GM12878 (cell line): ENCODE measurements around the gene PGLYRP3.

Experiments
- NBN ChIP-seq: fragments of 450-650 bp; IDR thresholded peaks from 2 replicates; pipeline ENCODE4 v1.6.1; 2016
- POLR2AphosphoS2 ChIP-seq: IDR thresholded peaks from 2 replicates; pipeline ENCODE4 v1.6.1; 2011; ENCODE audit warnings: low read depth, mild to moderate bottlenecking, low read length, improper control_type of control experiment, moderate library complexity
- RAD21 ChIP-seq: IDR thresholded peaks from 2 replicates; pipeline ENCODE4 v1.6.1; 2011; ENCODE audit warnings: mild to moderate bottlenecking, low read depth, low read length, moderate library complexity; ENCODE audit not compliant: insufficient read depth
- TAF1 ChIP-seq: IDR thresholded peaks from 2 replicates; pipeline ENCODE4 v1.6.1; 2011; ENCODE audit warnings: mild to moderate bottlenecking, low read depth, low read length, borderline replicate concordance
- TCF12 ChIP-seq: IDR thresholded peaks from 2 replicates; pipeline ENCODE4 v1.6.1; 2011; ENCODE audit warnings: low read depth, mild to moderate bottlenecking, low read length
- TF ChIP-seq, protein P1 (sequence below): fragments of 450-650 bp; conservative IDR thresholded peaks from 2 replicates; pipeline ENCODE4 v1.6.1; 2017; ENCODE audit warnings: mild to moderate bottlenecking, moderate library complexity
- TF ChIP-seq, protein P2 (sequence below), 3 experiments: IDR thresholded peaks in 2 of 3; conservative IDR thresholded peaks in 1 of 3; 2 replicates each; pipeline ENCODE4 v1.5.1; 2011; ENCODE audit warnings: low read depth in 3 of 3, low read length in 3 of 3, mild to moderate bottlenecking in 3 of 3, control low read depth in 2 of 3, moderate library complexity in 2 of 3, inconsistent platforms in 1 of 3, mixed read lengths in 1 of 3; ENCODE audit not compliant: control insufficient read depth in 2 of 3, insufficient read depth in 1 of 3; ENCODE audit errors: extremely low read depth in 1 of 3
- TF ChIP-seq, protein P3 (sequence below): IDR thresholded peaks from 2 replicates; pipeline ENCODE4 v1.6.1; 2011; ENCODE audit warnings: low read depth, low read length, improper control_type of control experiment, borderline replicate concordance
- TF ChIP-seq, protein P4 (sequence below): fragments of 450-650 bp; IDR thresholded peaks from 2 replicates; pipeline ENCODE4 v1.6.1; 2017; ENCODE audit warnings: mild to moderate bottlenecking
- TF ChIP-seq, protein P5 (sequence below): fragments of 450-650 bp; IDR thresholded peaks from 2 replicates; pipeline ENCODE4 v1.6.1; 2017; ENCODE audit warnings: low read depth, mild to moderate bottlenecking, moderate library complexity
- TF ChIP-seq, protein P6 (sequence below): fragments of 450-650 bp; formaldehyde crosslinking; IDR thresholded peaks from 2 replicates; pipeline ENCODE4 v1.5.0; 2022; ENCODE audit warnings: mild to moderate bottlenecking, missing genetic modification characterization

DNA sequence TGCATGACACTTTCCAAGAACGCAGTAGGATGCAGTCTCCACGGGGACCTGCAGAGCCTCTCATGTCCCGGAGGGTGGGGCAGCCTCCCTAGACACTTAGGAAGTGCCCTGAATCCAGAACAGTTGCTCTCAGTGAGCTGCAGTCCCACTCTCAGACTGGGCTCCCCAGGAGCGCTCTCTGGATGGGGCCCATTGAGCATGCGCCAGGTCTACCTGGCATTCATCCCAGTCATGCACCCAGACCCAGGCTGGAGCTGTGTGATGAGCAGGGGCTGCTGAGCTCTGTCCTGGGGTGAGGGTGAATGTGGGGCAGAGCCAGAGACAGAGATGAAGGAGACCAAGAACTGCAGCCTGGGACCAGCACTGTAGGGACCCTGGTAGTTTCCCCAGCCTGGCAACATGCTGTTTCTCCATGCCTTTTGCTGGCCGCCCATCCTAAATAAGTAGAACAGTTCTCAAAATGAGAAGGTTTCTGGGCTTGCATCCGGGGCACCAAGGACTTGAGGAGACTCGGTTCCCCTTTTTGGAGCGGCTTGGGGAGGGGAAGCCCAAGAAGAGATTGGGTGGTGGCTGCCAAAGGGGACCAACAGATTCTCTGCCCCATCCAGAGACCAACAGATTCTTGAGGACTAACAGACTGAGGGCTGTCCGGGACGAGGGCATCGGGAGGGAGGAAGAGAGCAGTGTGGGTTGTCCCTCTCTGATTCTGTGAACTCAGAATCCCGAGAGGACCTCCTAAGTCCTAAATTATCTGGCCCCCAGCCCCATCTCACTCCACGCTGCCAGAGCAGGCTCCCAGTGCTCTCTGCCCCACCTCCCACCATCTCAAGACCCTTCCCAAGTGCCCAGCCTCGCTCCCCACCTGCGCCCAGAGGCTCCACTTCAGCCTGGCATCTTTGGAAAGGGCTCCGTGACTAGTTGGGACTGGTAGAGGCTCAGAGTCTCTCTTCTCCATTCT, 36.9 kb upstream of the PGLYRP3 start:
- TF ChIP-seq, protein P1, sequence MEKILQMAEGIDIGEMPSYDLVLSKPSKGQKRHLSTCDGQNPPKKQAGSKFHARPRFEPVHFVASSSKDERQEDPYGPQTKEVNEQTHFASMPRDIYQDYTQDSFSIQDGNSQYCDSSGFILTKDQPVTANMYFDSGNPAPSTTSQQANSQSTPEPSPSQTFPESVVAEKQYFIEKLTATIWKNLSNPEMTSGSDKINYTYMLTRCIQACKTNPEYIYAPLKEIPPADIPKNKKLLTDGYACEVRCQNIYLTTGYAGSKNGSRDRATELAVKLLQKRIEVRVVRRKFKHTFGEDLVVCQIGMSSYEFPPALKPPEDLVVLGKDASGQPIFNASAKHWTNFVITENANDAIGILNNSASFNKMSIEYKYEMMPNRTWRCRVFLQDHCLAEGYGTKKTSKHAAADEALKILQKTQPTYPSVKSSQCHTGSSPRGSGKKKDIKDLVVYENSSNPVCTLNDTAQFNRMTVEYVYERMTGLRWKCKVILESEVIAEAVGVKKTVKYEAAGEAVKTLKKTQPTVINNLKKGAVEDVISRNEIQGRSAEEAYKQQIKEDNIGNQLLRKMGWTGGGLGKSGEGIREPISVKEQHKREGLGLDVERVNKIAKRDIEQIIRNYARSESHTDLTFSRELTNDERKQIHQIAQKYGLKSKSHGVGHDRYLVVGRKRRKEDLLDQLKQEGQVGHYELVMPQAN, result no peak
- TF ChIP-seq POLR2AphosphoS2, result no peak
- TF ChIP-seq, protein P2, sequence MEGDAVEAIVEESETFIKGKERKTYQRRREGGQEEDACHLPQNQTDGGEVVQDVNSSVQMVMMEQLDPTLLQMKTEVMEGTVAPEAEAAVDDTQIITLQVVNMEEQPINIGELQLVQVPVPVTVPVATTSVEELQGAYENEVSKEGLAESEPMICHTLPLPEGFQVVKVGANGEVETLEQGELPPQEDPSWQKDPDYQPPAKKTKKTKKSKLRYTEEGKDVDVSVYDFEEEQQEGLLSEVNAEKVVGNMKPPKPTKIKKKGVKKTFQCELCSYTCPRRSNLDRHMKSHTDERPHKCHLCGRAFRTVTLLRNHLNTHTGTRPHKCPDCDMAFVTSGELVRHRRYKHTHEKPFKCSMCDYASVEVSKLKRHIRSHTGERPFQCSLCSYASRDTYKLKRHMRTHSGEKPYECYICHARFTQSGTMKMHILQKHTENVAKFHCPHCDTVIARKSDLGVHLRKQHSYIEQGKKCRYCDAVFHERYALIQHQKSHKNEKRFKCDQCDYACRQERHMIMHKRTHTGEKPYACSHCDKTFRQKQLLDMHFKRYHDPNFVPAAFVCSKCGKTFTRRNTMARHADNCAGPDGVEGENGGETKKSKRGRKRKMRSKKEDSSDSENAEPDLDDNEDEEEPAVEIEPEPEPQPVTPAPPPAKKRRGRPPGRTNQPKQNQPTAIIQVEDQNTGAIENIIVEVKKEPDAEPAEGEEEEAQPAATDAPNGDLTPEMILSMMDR (IDR thresholded peaks at IDR 0.05 in 2 of 3, conservative IDR thresholded peaks at IDR 0.05 in 1 of 3; ENCODE audit: control insufficient read depth in 2 of 3, extremely low read depth in 1 of 3, insufficient read depth in 1 of 3, low read depth in 3 of 3, low read length in 3 of 3), result no peak
- TF ChIP-seq, protein P3, sequence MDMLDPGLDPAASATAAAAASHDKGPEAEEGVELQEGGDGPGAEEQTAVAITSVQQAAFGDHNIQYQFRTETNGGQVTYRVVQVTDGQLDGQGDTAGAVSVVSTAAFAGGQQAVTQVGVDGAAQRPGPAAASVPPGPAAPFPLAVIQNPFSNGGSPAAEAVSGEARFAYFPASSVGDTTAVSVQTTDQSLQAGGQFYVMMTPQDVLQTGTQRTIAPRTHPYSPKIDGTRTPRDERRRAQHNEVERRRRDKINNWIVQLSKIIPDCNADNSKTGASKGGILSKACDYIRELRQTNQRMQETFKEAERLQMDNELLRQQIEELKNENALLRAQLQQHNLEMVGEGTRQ, result no peak
- no peak for TF ChIP-seq TAF1
- TF ChIP-seq, protein P4, sequence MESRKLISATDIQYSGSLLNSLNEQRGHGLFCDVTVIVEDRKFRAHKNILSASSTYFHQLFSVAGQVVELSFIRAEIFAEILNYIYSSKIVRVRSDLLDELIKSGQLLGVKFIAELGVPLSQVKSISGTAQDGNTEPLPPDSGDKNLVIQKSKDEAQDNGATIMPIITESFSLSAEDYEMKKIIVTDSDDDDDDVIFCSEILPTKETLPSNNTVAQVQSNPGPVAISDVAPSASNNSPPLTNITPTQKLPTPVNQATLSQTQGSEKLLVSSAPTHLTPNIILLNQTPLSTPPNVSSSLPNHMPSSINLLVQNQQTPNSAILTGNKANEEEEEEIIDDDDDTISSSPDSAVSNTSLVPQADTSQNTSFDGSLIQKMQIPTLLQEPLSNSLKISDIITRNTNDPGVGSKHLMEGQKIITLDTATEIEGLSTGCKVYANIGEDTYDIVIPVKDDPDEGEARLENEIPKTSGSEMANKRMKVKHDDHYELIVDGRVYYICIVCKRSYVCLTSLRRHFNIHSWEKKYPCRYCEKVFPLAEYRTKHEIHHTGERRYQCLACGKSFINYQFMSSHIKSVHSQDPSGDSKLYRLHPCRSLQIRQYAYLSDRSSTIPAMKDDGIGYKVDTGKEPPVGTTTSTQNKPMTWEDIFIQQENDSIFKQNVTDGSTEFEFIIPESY, result no peak
- TF ChIP-seq, protein P5, sequence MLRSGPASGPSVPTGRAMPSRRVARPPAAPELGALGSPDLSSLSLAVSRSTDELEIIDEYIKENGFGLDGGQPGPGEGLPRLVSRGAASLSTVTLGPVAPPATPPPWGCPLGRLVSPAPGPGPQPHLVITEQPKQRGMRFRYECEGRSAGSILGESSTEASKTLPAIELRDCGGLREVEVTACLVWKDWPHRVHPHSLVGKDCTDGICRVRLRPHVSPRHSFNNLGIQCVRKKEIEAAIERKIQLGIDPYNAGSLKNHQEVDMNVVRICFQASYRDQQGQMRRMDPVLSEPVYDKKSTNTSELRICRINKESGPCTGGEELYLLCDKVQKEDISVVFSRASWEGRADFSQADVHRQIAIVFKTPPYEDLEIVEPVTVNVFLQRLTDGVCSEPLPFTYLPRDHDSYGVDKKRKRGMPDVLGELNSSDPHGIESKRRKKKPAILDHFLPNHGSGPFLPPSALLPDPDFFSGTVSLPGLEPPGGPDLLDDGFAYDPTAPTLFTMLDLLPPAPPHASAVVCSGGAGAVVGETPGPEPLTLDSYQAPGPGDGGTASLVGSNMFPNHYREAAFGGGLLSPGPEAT, result no peak
- no peak for TF ChIP-seq TCF12
- no peak for TF ChIP-seq NBN
- TF ChIP-seq, protein P6, sequence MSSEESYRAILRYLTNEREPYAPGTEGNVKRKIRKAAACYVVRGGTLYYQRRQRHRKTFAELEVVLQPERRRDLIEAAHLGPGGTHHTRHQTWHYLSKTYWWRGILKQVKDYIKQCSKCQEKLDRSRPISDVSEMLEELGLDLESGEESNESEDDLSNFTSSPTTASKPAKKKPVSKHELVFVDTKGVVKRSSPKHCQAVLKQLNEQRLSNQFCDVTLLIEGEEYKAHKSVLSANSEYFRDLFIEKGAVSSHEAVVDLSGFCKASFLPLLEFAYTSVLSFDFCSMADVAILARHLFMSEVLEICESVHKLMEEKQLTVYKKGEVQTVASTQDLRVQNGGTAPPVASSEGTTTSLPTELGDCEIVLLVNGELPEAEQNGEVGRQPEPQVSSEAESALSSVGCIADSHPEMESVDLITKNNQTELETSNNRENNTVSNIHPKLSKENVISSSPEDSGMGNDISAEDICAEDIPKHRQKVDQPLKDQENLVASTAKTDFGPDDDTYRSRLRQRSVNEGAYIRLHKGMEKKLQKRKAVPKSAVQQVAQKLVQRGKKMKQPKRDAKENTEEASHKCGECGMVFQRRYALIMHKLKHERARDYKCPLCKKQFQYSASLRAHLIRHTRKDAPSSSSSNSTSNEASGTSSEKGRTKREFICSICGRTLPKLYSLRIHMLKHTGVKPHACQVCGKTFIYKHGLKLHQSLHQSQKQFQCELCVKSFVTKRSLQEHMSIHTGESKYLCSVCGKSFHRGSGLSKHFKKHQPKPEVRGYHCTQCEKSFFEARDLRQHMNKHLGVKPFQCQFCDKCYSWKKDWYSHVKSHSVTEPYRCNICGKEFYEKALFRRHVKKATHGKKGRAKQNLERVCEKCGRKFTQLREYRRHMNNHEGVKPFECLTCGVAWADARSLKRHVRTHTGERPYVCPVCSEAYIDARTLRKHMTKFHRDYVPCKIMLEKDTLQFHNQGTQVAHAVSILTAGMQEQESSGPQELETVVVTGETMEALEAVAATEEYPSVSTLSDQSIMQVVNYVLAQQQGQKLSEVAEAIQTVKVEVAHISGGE (CRISPR knock-in tag), result no peak
- TF ChIP-seq RAD21, result no peak
